Activated CD8-positive, alpha-beta T cell treated with anti-CD3 and anti-CD28 coated beads for 36 hours (primary cell): ENCODE data around the gene SPCS2. TPM values are rescaled to one million over a fixed set of nuclear protein-coding genes. Genes with fewer than 3 reads are reported as not detected.

Experiments used
- ATAC-seq: fragments of 200-7000 bp; cut with Tn5 transposase; one replicate; pipeline ENCODE4 v1.10.0; 2021; ENCODE audit warnings: mild to moderate bottlenecking, moderate library complexity
- CTCF ChIA-PET: fragments of 350-600 bp; sonication (Branson Sonifier 250); formaldehyde crosslinking; loops from one replicate; lab custom pipeline; 2021; ENCODE audit warnings: antibody characterized with exemption; lab: Charles Lee
- POLR2A ChIA-PET: fragments of 350-600 bp; sonication (Branson Sonifier 250); formaldehyde crosslinking; loops from one replicate; lab custom pipeline; 2021; ENCODE audit warnings: antibody characterized with exemption; lab: Charles Lee
- DNase-seq: peaks from one replicate; pipeline ENCODE4 v3.0.0-alpha.2; 2020
- H3K27ac Mint-ChIP-seq: one replicate; pipeline ENCODE4 v1.8.0; 2021; ENCODE audit warnings: mild to moderate bottlenecking, mixed read lengths
- H3K27me3 Mint-ChIP-seq: one replicate; pipeline ENCODE4 v1.8.0; 2021; ENCODE audit warnings: mixed read lengths
- H3K36me3 Mint-ChIP-seq: one replicate; pipeline ENCODE4 v1.8.0; 2021; ENCODE audit warnings: low read depth, mixed read lengths
- H3K4me1 Mint-ChIP-seq: one replicate; pipeline ENCODE4 v1.8.0; 2021; ENCODE audit warnings: low read depth, mixed read lengths
- H3K4me3 Mint-ChIP-seq: one replicate; pipeline ENCODE4 v1.8.0; 2021; ENCODE audit warnings: mild to moderate bottlenecking, moderate library complexity, mixed read lengths
- H3K9me3 Mint-ChIP-seq: one replicate; pipeline ENCODE4 v1.8.0; 2021; ENCODE audit warnings: mixed read lengths
- CTCF ChIP-seq: fragments of 200-600 bp; IDR thresholded peaks from one replicate; pipeline ENCODE4 v1.8.0; 2022; ENCODE audit warnings: antibody characterized with exemption, mild to moderate bottlenecking
- intact Hi-C: fragments of 100-400 bp; cut with micrococcal nuclease; formaldehyde crosslinking; loops from one replicate; pipeline ENCODE4 v1.10.0; 2022
- total RNA-seq, 2 experiments: library from RNA; stranded (reverse); gene quantifications; one replicate each; pipeline ENCODE4 v1.2.3, GENCODE V29; 2021

Gene SPCS2
- total RNA-seq: 100 to 1,000 TPM in 1 of 2 experiments, 10 to 100 TPM in 1; 99.3 to 117 TPM

- peaks cover 39% of the 10 kb centered on the region for H3K36me3 Mint-ChIP-seq
- ATAC-seq (peak; percentile 98), DNase-seq (peak; percentile 100)
- no peaks in the 10 kb centered on the region for H3K27me3 Mint-ChIP-seq
- peaks cover 46% of the 10 kb centered on the region for H3K4me1 Mint-ChIP-seq
- CTCF ChIA-PET: interaction anchor here (0.7 to 3.8 kb wide), 6 partner anchors 10 to 299 kb away, joined by 3 to 17 read pairs (median 3); no protein-coding TSS in a partner anchor
- H3K27ac Mint-ChIP-seq: peak within 1 kb of the TSS; percentile 95
- peak within 1 kb of the TSS; percentile 99 for H3K4me3 Mint-ChIP-seq
- no peaks in the 10 kb centered on the region for H3K9me3 Mint-ChIP-seq
- POLR2A ChIA-PET: interaction anchor here (0.8 to 1.4 kb wide), 7 partner anchors 9 to 66 kb away, joined by 3 to 6 read pairs (median 5); partner anchors contain the start of gene NEU3
- intact Hi-C loops: no loop called here
- TF ChIP-seq CTCF: no peak
Observed at GRCh38 chr11:74948898-74949752, at the start of gene SPCS2, which contains the start of gene XRRA1. TSS of gene SPCS2 (plus strand) at chr11:74949266. CDS start at chr11:74949286, 20 bp downstream. TSS of gene XRRA1 (minus strand) at chr11:74949091. CDS start at chr11:74940878, 8,213 bp downstream.

GRCh38 chr11:74902342-74902741 lies 46.7 kb upstream of the SPCS2 start:
- no peak overlapping the region for H3K4me3 Mint-ChIP-seq
- intact Hi-C loops: no loop called here
- no peak overlapping the region for H3K27ac Mint-ChIP-seq
- H3K4me1 Mint-ChIP-seq: peaks cover 2% of the 10 kb centered on the region
- DNase-seq (no peak), ATAC-seq (no peak)
- POLR2A ChIA-PET: no interaction called here
- CTCF ChIA-PET: no interaction called here
- no peak for TF ChIP-seq CTCF
- peaks cover 52% of the 10 kb centered on the region for H3K36me3 Mint-ChIP-seq
- peaks cover 18% of the 10 kb centered on the region for H3K9me3 Mint-ChIP-seq
- no peaks in the 10 kb centered on the region for H3K27me3 Mint-ChIP-seq

GRCh38 chr11:74905326-74905725 lies 43.7 kb upstream of the SPCS2 start:
- CTCF ChIA-PET: interaction anchor here (0.8 to 1.2 kb wide), 5 partner anchors 10 to 300 kb away, joined by 3 to 9 read pairs (median 3); no protein-coding TSS in a partner anchor
- intact Hi-C loops: no loop called here
- H3K9me3 Mint-ChIP-seq: peaks cover 12% of the 10 kb centered on the region
- peaks cover 34% of the 10 kb centered on the region for H3K36me3 Mint-ChIP-seq
- H3K27me3 Mint-ChIP-seq: no peaks in the 10 kb centered on the region
- ATAC-seq (no peak), DNase-seq (no peak)
- POLR2A ChIA-PET: interaction anchor here (0.6 kb wide), 1 partner anchor 323 kb away, joined by 4 read pairs; no protein-coding TSS in a partner anchor
- TF ChIP-seq CTCF: no peak
- H3K27ac Mint-ChIP-seq: no peak overlapping the region
- peaks cover 4% of the 10 kb centered on the region for H3K4me1 Mint-ChIP-seq
- H3K4me3 Mint-ChIP-seq: no peak overlapping the region

GRCh38 chr11:74909385-74909784 lies 39.7 kb upstream of the SPCS2 start:
- no peak for TF ChIP-seq CTCF
- Mint-ChIP-seq H3K27me3 (no peaks in the 10 kb centered on the region), H3K36me3 (peaks cover 14% of the 10 kb centered on the region), H3K27ac (no peak overlapping the region), H3K4me1 (peaks cover 4% of the 10 kb centered on the region), H3K9me3 (no peaks in the 10 kb centered on the region), H3K4me3 (no peak overlapping the region)
- POLR2A ChIA-PET: no interaction called here
- ATAC-seq (no peak), DNase-seq (no peak)
- CTCF ChIA-PET: interaction anchor here (1.2 to 1.6 kb wide), 3 partner anchors 20 to 332 kb away, joined by 3 to 5 read pairs (median 4); no protein-coding TSS in a partner anchor
- intact Hi-C loops: no loop called here
